ENCODE results near the gene ANTXR2.

DNA sequence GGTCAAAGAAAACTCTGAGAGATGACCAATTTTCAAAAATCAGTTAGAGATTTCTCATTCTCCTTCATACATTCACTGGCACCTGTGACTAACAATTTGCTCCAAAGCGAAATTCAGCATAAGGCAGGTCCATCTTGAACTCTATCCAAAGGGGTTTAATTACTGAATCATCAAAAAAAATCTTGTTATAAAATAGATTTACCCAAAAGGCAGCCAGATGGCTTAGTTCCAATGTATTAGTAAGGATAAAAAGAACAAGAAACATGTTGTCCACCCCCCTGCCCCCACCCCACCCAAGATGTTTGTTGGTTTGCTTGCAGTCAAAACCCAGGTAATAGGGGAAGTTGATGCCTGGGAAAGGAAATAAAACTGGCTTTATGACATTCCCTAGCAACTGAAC lies 200.3 kb downstream of the ANTXR2 start:
- TF ChIP-seq POLR2A (IDR thresholded peaks at IDR 0.05; ENCODE audit: low read depth, low read length) (no peak), EZH2 (IDR thresholded peaks at IDR 0.05; ENCODE audit: borderline replicate concordance, low read depth, low read length, severe bottlenecking) (no peak), POLR2AphosphoS5 (IDR thresholded peaks at IDR 0.05; ENCODE audit: insufficient read depth, low read depth, low read length) (no peak), JUN (IDR thresholded peaks at IDR 0.05; ENCODE audit: borderline replicate concordance, insufficient read depth, insufficient read length, low read depth) (no peak), CTCF (IDR thresholded peaks at IDR 0.05; ENCODE audit: extremely low read depth in 1 of 2, insufficient read depth in 1 of 2, low read depth in 1 of 2, low read length in 2 of 2) (no peak), FOS (IDR thresholded peaks at IDR 0.05; ENCODE audit: borderline replicate concordance, insufficient read depth, low read length) (no peak), GATA2 (IDR thresholded peaks at IDR 0.05; ENCODE audit: insufficient read depth, insufficient read length, low read depth, low read length) (no peak), MAX (IDR thresholded peaks at IDR 0.05; ENCODE audit: insufficient read depth, insufficient read length) (no peak)

Measured in endothelial cell of umbilical vein (primary cell).